ENCODE data around the gene PER2. TPM values are rescaled to one million over a fixed set of nuclear protein-coding genes. Genes with fewer than 3 reads are reported as not detected.

The PER2 gene
- total and polyA plus RNA-seq, 2 donors (not counting 3 experiments of a cell fraction or from before 2014, with no cell fraction given), result 0.86 to 3.8 TPM

GRCh38 chr2:238270606-238271005 is 17.8 kb downstream of the PER2 start:
- CTCF ChIA-PET, result no interaction called here
- POLR2A ChIA-PET, result no interaction called here
- FAIRE-seq, result no peak

More at GRCh38 chr2:238270606-238271005, 17.8 kb downstream of the PER2 start:
- TF ChIP-seq CTCF (IDR thresholded peaks at IDR 0.05; ENCODE audit: extremely low read depth in 1 of 2, insufficient read depth in 1 of 2, low read depth in 1 of 2, low read length in 2 of 2), result no peak
- TF ChIP-seq POLR2AphosphoS5 (IDR thresholded peaks at IDR 0.05; ENCODE audit: insufficient read depth, low read depth, low read length), result no peak
- no peak for TF ChIP-seq FOS (IDR thresholded peaks at IDR 0.05; ENCODE audit: borderline replicate concordance, insufficient read depth, low read length)
- no peak for TF ChIP-seq GATA2 (IDR thresholded peaks at IDR 0.05; ENCODE audit: insufficient read depth, insufficient read length, low read depth, low read length)
- TF ChIP-seq EZH2 (IDR thresholded peaks at IDR 0.05; ENCODE audit: borderline replicate concordance, low read depth, low read length, severe bottlenecking), result no peak
- no peak for TF ChIP-seq POLR2A (IDR thresholded peaks at IDR 0.05; ENCODE audit: low read depth, low read length)
- no peak for TF ChIP-seq JUN (IDR thresholded peaks at IDR 0.05; ENCODE audit: borderline replicate concordance, insufficient read depth, insufficient read length, low read depth)
- no peak for TF ChIP-seq MAX (IDR thresholded peaks at IDR 0.05; ENCODE audit: insufficient read depth, insufficient read length)
- no peak for TF ChIP-seq MYC (IDR thresholded peaks at IDR 0.05; ENCODE audit: low read depth, low read length)
- H2AFZ ChIP-seq (ENCODE audit: low read depth, low read length), result no peak overlapping the region
- dilution Hi-C loops (cut with MboI; ENCODE audit: extremely low pct_ligation_motif_present, low sequenced_read_pairs), result no loop called here
- H3K27ac ChIP-seq (ENCODE audit: insufficient read depth, low read depth, low read length), result no peak overlapping the region
- H3K9me3 ChIP-seq (replicated peaks; ENCODE audit: control insufficient read depth, insufficient read depth, low read length), result no peaks in the 10 kb centered on the region
- no peaks in the 10 kb centered on the region for H3K27me3 ChIP-seq (ENCODE audit: control insufficient read depth in 2 of 2, insufficient read depth in 2 of 2, low read length in 2 of 2)
- H3K36me3 ChIP-seq (ENCODE audit: control insufficient read depth in 2 of 2, extremely low read depth in 1 of 2, insufficient read depth in 2 of 2, low read length in 2 of 2), result peaks cover 0 to 3% of the 10 kb centered on the region in 2 experiments
- H3K9ac ChIP-seq (replicated peaks; ENCODE audit: extremely low read depth, insufficient read depth, low read length), result no peak overlapping the region
- no peaks in the 10 kb centered on the region for H3K79me2 ChIP-seq (ENCODE audit: control insufficient read depth, insufficient read depth, low read length)
- BruUV-seq (replicated peaks), result no TSS peak
- no peak overlapping the region for H3K4me3 ChIP-seq (replicated peaks in 1 of 3; ENCODE audit: insufficient read depth in 1 of 3, low read depth in 1 of 3, low read length in 3 of 3)
- H3K9me1 ChIP-seq (replicated peaks; ENCODE audit: control insufficient read depth, extremely low read depth, insufficient read depth, low read length), result no peaks in the 10 kb centered on the region
- H3K4me2 ChIP-seq (ENCODE audit: insufficient read depth, low read length), result no peak overlapping the region
- H4K20me1 ChIP-seq (replicated peaks; ENCODE audit: control insufficient read depth, extremely low read depth, insufficient read depth, low read length), result no peaks in the 10 kb centered on the region
- H3K4me1 ChIP-seq (ENCODE audit: control insufficient read depth, extremely low read depth, insufficient read depth, low read length), result no peaks in the 10 kb centered on the region
- intact Hi-C loops (cut with micrococcal nuclease), result no loop called here
- no peak for DNase-seq (ENCODE audit: low read depth, low spot score)
